Measurements from ENCODE around the gene TEDC1. TPM values are rescaled to one million over a fixed set of nuclear protein-coding genes. Genes with fewer than 3 reads are reported as not detected.
A peak's percentile ranks its signal among the peaks of the same experiment; 100 is the strongest.

The TEDC1 gene
- total RNA-seq, 4 donors from 2014 or later, result 5.5 to 20.4 (median 14.2) TPM

GRCh38 chr14:105525861-105526775 lies 35.1 kb downstream of the TEDC1 start, which contains the start of gene TMEM121:
Gene TMEM121 (plus strand): TSS chr14:105526583. CDS start chr14:105528835, 2,252 bp downstream.
- TF ChIP-seq POLR2A (IDR thresholded peaks at IDR 0.05) (no peak), EP300 (IDR thresholded peaks at IDR 0.05) (no peak), CTCF (IDR thresholded peaks at IDR 0.05) (no peak)
- no peaks in the 10 kb centered on the region for H3K9me3 ChIP-seq

GRCh38 chr14:105526776-105527380 lies 35.8 kb downstream of the TEDC1 start:
- Histone ChIP-seq H3K4me3 (peak overlapping the region; percentile 47 to 77 (median 55)), H3K4me1 (peaks cover 0 to 31% (median 25%) of the 10 kb centered on the region in 4 donors), H3K27me3 (peaks cover 0 to 13% of the 10 kb centered on the region in 2 donors), H3K36me3 (peaks cover 0 to 30% (median 0%) of the 10 kb centered on the region in 3 donors), H3K27ac (peak overlapping the region; percentile 24 to 88 (median 72)), H3K9me3 (no peaks in the 10 kb centered on the region)
- no peak for DNase-seq (ENCODE audit: low spot score in 2 of 2)
- WGBS, 2 donors, result 2 to 4% methylated on average over 24 to 30 of the region's 48 CpGs
- TF ChIP-seq CTCF (IDR thresholded peaks at IDR 0.05) (no peak), EP300 (IDR thresholded peaks at IDR 0.05) (no peak), POLR2A (IDR thresholded peaks at IDR 0.05) (no peak)

More at GRCh38 chr14:105525861-105526775, 35.1 kb downstream of the TEDC1 start, which contains the start of gene TMEM121:
- no peak for DNase-seq (ENCODE audit: low spot score in 2 of 2)
- Histone ChIP-seq H3K36me3 (peaks cover 0 to 22% (median 0%) of the 10 kb centered on the region in 3 donors), H3K27me3 (peaks cover 0 to 16% of the 10 kb centered on the region in 2 donors), H3K4me1 (peaks cover 0 to 31% (median 25%) of the 10 kb centered on the region in 4 donors), H3K4me3 (peak within 1 kb of the TSS; percentile 47 to 77 (median 55)), H3K27ac (peak within 1 kb of the TSS; percentile 32 to 88 (median 75))
- 1 to 5% methylated on average over 4 to 33 of the region's 88 CpGs for WGBS, 2 donors

DNA sequence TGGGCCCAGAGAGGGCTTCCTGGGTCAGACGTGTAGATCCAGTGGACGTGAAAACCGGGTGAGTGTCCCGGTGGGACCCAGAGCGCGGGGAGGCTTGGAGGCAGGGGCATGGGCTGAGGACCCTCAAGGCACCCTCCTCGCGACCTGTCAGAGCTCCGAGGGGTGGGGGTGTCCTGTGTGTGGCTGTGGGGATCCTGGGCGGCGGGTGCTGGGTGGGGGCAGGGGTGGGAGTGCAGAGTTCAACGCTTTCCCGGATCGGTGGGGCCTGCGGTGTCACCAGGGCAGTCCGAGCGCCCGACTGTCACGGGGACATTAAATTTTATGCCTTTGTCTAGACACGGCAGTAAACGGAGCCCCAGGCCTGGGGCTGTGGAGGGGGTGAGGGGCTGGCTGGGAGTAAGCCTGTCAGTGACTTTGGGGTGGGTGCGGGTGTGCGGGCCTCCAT lies 36.4 kb downstream of the TEDC1 start:
- H3K4me3 ChIP-seq, result peak overlapping the region; percentile 47 to 77 (median 55)
- TF ChIP-seq EP300 (IDR thresholded peaks at IDR 0.05) (no peak), CTCF (IDR thresholded peaks at IDR 0.05) (no peak), POLR2A (IDR thresholded peaks at IDR 0.05) (no peak)
- 12% methylated on average over 16 to 22 of the region's 23 CpGs for WGBS, 2 donors
- H3K36me3 ChIP-seq, result peaks cover 0 to 33% (median 0%) of the 10 kb centered on the region in 3 donors
- H3K9me3 ChIP-seq, result no peaks in the 10 kb centered on the region
- H3K27ac ChIP-seq, result peak overlapping the region in 3 of 4 donors; percentile 24 to 88 (median 80)
- DNase-seq (ENCODE audit: low spot score in 2 of 2), result no peak
- H3K27me3 ChIP-seq, result peaks cover 0 to 9% of the 10 kb centered on the region in 2 donors
- peaks cover 0 to 31% (median 25%) of the 10 kb centered on the region in 4 donors for H3K4me1 ChIP-seq

DNA sequence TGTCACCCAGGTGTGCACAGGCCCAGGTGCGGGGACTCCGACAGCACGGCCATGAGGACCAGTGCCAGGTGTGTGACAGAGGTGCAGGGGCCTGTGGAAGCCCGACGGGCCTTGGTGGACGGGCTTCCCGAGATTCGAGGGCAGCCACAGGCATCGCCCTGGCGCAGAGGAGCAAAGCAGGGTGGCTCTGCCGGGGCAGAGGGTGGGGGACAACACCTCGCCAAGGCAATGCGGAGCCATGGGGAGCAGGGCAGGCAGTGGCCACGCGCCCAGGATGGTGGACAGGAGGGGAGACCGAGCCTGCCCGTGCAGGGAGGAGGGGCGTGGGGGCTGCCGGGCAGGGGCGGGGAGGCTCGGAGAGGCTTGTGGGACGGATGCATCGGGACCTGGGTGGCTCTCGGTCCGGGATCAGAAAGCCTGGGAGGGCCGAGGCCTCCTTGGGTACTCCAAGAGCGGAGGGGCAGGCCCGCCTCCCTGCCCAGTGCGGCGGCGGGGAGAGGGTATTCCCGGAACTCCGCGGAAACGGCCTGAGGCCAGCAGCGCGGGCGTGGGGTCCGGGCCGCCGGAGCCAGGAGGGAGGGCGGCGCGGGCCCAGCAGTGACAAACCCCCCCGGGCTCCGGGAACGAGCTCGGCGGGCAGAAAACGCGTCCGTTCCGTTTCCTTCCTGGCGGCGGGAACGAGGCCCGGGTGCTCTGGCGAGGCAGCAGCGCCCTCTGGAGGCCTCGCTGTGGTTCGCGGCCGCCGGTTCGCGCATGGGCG lies 37.0 kb downstream of the TEDC1 start:
- TF ChIP-seq EP300 (IDR thresholded peaks at IDR 0.05) (peak in 1 of 2 donors; percentile 59), CTCF (IDR thresholded peaks at IDR 0.05) (peak; percentile 90 to 96 (median 95)), POLR2A (IDR thresholded peaks at IDR 0.05) (no peak)
- H3K27me3 ChIP-seq, result peaks cover 0 to 9% of the 10 kb centered on the region in 2 donors
- H3K9me3 ChIP-seq, result no peaks in the 10 kb centered on the region
- H3K4me3 ChIP-seq, result peak overlapping the region; percentile 47 to 77 (median 55)
- H3K27ac ChIP-seq, result peak overlapping the region; percentile 6 to 88 (median 74)
- DNase-seq (ENCODE audit: low spot score in 2 of 2), result peak; percentile 59 to 67
- H3K4me1 ChIP-seq, result peaks cover 0 to 31% (median 25%) of the 10 kb centered on the region in 4 donors
- H3K36me3 ChIP-seq, result peaks cover 0 to 33% (median 0%) of the 10 kb centered on the region in 3 donors
- WGBS, 2 donors, result 3 to 7% methylated on average over 34 to 37 of the region's 67 CpGs
